Neural progenitor cell (in vitro differentiated cells): ENCODE results near the gene ZNF521. TPM values are rescaled to one million over a fixed set of nuclear protein-coding genes. Genes with fewer than 3 reads are reported as not detected.
A peak's percentile ranks its signal among the peaks of the same experiment; 100 is the strongest.

ENCODE experiments used
- DNase-seq: peaks from one replicate; pipeline ENCODE4 v3.0.0-alpha.2; 2016; ENCODE audit warnings: low spot score
- H2AFZ ChIP-seq: fragments of 200-600 bp; sonication (generic); replicated peaks from 2 replicates; pipeline ENCODE4 v1.6.1; 2016; ENCODE audit warnings: antibody characterized with exemption
- H3F3A ChIP-seq: fragments of 200-600 bp; sonication (generic); 2 replicates; pipeline ENCODE4 v1.6.1; 2016; ENCODE audit warnings: antibody characterized with exemption, low read depth
- H3K27ac ChIP-seq: fragments of 200-600 bp; sonication (generic); 2 replicates; pipeline ENCODE4 v1.5.1; 2016; ENCODE audit warnings: mild to moderate bottlenecking
- H3K27me3 ChIP-seq: fragments of 200-600 bp; sonication (generic); 2 replicates; pipeline ENCODE4 v1.6.1; 2016; ENCODE audit warnings: mild to moderate bottlenecking, moderate library complexity
- H3K36me3 ChIP-seq: fragments of 200-600 bp; sonication (generic); 2 replicates; pipeline ENCODE4 v1.5.1; 2016
- H3K4me1 ChIP-seq: fragments of 200-600 bp; sonication (generic); 2 replicates; pipeline ENCODE4 v1.6.1; 2016; ENCODE audit warnings: mixed run types
- H3K4me2 ChIP-seq: fragments of 200-600 bp; sonication (generic); 2 replicates; pipeline ENCODE4 v1.6.1; 2016
- H3K4me3 ChIP-seq: fragments of 200-600 bp; sonication (generic); 2 replicates; pipeline ENCODE4 v1.5.1; 2016
- H3K79me2 ChIP-seq: fragments of 200-600 bp; sonication (generic); 2 replicates; pipeline ENCODE4 v1.6.1; 2016; ENCODE audit warnings: low read depth
- H3K9ac ChIP-seq: fragments of 200-600 bp; sonication (generic); 2 replicates; pipeline ENCODE4 v1.6.1; 2016
- H3K9me3 ChIP-seq: fragments of 200-600 bp; sonication (generic); 2 replicates; pipeline ENCODE4 v1.5.1; 2016; ENCODE audit warnings: low read depth
- H4K20me1 ChIP-seq: fragments of 200-600 bp; sonication (generic); 2 replicates; pipeline ENCODE4 v1.6.1; 2016; ENCODE audit warnings: low read depth
- H3K27ac Mint-ChIP-seq: 3 replicates; pipeline ENCODE4 v1.8.0; 2021; ENCODE audit warnings: mixed read lengths
- H3K27me3 Mint-ChIP-seq: 2 replicates; pipeline ENCODE4 v1.8.0; 2022; ENCODE audit warnings: low read depth, mild to moderate bottlenecking, inconsistent platforms, moderate library complexity, mixed read lengths; ENCODE audit not compliant: insufficient read depth
- H3K36me3 Mint-ChIP-seq: 3 replicates; pipeline ENCODE4 v1.8.0; 2021; ENCODE audit warnings: mixed read lengths
- H3K4me1 Mint-ChIP-seq: 3 replicates; pipeline ENCODE4 v1.8.0; 2021; ENCODE audit warnings: mixed read lengths
- H3K4me3 Mint-ChIP-seq: 3 replicates; pipeline ENCODE4 v1.8.0; 2021; ENCODE audit warnings: mild to moderate bottlenecking, moderate library complexity, mixed read lengths
- H3K9me3 Mint-ChIP-seq: 3 replicates; pipeline ENCODE4 v1.8.0; 2020; ENCODE audit warnings: mixed read lengths
- CTCF ChIP-seq: fragments of 200-600 bp; sonication (generic); IDR thresholded peaks from 2 replicates; pipeline ENCODE4 v1.5.1; 2017; ENCODE audit warnings: antibody characterized with exemption, mild to moderate bottlenecking
- EZH2 ChIP-seq: fragments of 200-600 bp; sonication (generic); IDR thresholded peaks from 2 replicates; pipeline ENCODE4 v1.6.1; 2017; ENCODE audit warnings: antibody characterized with exemption, mild to moderate bottlenecking, moderate library complexity
- EZH2phosphoT487 ChIP-seq: fragments of 200-600 bp; sonication (generic); IDR thresholded peaks from 2 replicates; pipeline ENCODE4 v1.6.1; 2017; ENCODE audit warnings: antibody characterized with exemption
- total RNA-seq: library from RNA; depleted of rRNA; stranded (reverse); fragments of >200 nt; gene quantifications from 2 replicates; pipeline ENCODE4 v1.2.3, GENCODE V29; 2015; ENCODE audit warnings: low replicate concordance

ZNF521 gene
- total RNA-seq, 1 donor from 2014 or later, result 136 TPM

DNA sequence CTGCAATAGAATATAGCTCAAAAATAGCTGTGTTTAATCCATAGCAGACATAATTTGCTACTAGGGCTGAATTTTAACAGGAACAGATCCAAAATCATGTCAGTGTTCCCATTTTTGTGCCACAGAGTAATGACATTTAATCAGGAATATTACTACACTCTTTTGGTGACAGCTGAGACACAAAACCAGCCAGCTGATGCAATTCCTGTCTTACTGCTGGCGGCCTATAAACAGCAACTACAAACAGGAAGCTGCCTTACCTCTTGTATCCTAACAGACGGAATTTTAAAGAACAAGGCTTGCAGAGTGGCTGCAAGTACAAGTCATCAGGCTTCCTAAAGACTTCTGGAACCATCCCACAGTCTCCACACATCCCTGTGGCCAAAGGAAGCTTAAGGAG lies 218.1 kb downstream of the ZNF521 start:
- Histone ChIP-seq H3K27me3 (no peaks in the 10 kb centered on the region), H3K36me3 (peaks cover 10% of the 10 kb centered on the region), H3K9me3 (no peaks in the 10 kb centered on the region), H3F3A (no peaks in the 10 kb centered on the region), H3K27ac (no peak overlapping the region), H3K4me2 (no peak overlapping the region), H4K20me1 (peaks cover 82% of the 10 kb centered on the region), H2AFZ (no peak overlapping the region), H3K4me3 (no peak overlapping the region), H3K79me2 (peaks cover 67% of the 10 kb centered on the region), H3K9ac (no peak overlapping the region), H3K4me1 (peaks cover 34% of the 10 kb centered on the region)
- Mint-ChIP-seq H3K4me1 (peaks cover 38% of the 10 kb centered on the region), H3K27me3 (no peaks in the 10 kb centered on the region), H3K27ac (no peak overlapping the region), H3K9me3 (no peaks in the 10 kb centered on the region), H3K36me3 (peaks cover 44% of the 10 kb centered on the region), H3K4me3 (no peak overlapping the region)
- no peak for TF ChIP-seq EZH2
- no peak for TF ChIP-seq CTCF
- TF ChIP-seq EZH2phosphoT487, result no peak
- no peak for DNase-seq

GRCh38 chr18:25132786-25133496 lies 219.0 kb downstream of the ZNF521 start:
- Histone ChIP-seq H3F3A (no peaks in the 10 kb centered on the region), H3K36me3 (peaks cover 10% of the 10 kb centered on the region)

GRCh38 chr18:25126751-25127150 lies 225.2 kb downstream of the ZNF521 start:
- Histone ChIP-seq H4K20me1 (peaks cover 71% of the 10 kb centered on the region), H3K79me2 (peaks cover 36% of the 10 kb centered on the region), H3K9ac (no peak overlapping the region), H3K4me2 (no peak overlapping the region), H3F3A (peaks cover 17% of the 10 kb centered on the region), H3K36me3 (peaks cover 5% of the 10 kb centered on the region), H3K9me3 (no peaks in the 10 kb centered on the region), H3K4me1 (no peaks in the 10 kb centered on the region), H2AFZ (no peak overlapping the region), H3K27ac (no peak overlapping the region), H3K27me3 (no peaks in the 10 kb centered on the region), H3K4me3 (no peak overlapping the region)
- H3K9me3 Mint-ChIP-seq, result peaks cover 6% of the 10 kb centered on the region
- H3K27ac Mint-ChIP-seq, result no peak overlapping the region
- H3K4me3 Mint-ChIP-seq, result no peak overlapping the region
- peaks cover 5% of the 10 kb centered on the region for H3K4me1 Mint-ChIP-seq
- peaks cover 47% of the 10 kb centered on the region for H3K36me3 Mint-ChIP-seq
- no peak for DNase-seq
- no peaks in the 10 kb centered on the region for H3K27me3 Mint-ChIP-seq
- no peak for TF ChIP-seq EZH2phosphoT487
- no peak for TF ChIP-seq EZH2

More at GRCh38 chr18:25132786-25133496, 219.0 kb downstream of the ZNF521 start:
- DNase-seq, result no peak
- Mint-ChIP-seq H3K4me3 (no peak overlapping the region), H3K27ac (no peak overlapping the region), H3K27me3 (no peaks in the 10 kb centered on the region), H3K9me3 (no peaks in the 10 kb centered on the region), H3K4me1 (peaks cover 30% of the 10 kb centered on the region), H3K36me3 (peaks cover 47% of the 10 kb centered on the region)
- TF ChIP-seq EZH2phosphoT487 (no peak), EZH2 (no peak), CTCF (no peak)
- Histone ChIP-seq H3K4me2 (no peak overlapping the region), H3K27me3 (no peaks in the 10 kb centered on the region), H3K9ac (no peak overlapping the region), H3K4me3 (no peak overlapping the region), H4K20me1 (peaks cover 82% of the 10 kb centered on the region), H3K4me1 (peaks cover 24% of the 10 kb centered on the region), H2AFZ (no peak overlapping the region), H3K79me2 (peaks cover 66% of the 10 kb centered on the region), H3K9me3 (no peaks in the 10 kb centered on the region), H3K27ac (no peak overlapping the region)

DNA sequence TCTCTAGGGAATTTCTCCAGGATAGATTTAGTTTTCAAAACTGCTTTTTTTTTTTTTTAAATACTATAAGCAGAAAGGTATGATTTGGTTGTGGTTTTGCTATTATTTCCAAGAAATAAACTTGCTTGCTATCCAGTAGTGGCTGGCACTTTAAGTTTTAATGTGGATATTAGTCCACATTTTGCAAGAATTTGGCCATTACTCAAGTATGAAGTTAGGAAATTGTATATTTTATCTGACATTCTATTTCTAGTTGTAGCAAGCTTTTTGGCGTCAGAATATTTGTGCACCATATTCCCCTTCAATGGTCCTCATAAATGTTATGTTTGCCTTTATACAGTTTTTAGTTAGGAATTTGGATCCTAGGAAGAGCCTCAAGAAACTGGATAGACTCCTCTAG lies 226.3 kb downstream of the ZNF521 start:
- no peak overlapping the region for H3K4me2 ChIP-seq
- peaks cover 39% of the 10 kb centered on the region for H3K79me2 ChIP-seq
- DNase-seq, result no peak
- H3K4me1 ChIP-seq, result no peaks in the 10 kb centered on the region
- no peaks in the 10 kb centered on the region for H3K9me3 ChIP-seq
- peaks cover 5% of the 10 kb centered on the region for H3K4me1 Mint-ChIP-seq
- no peak overlapping the region for H3K4me3 Mint-ChIP-seq
- H3K36me3 ChIP-seq, result no peaks in the 10 kb centered on the region
- H4K20me1 ChIP-seq, result peaks cover 65% of the 10 kb centered on the region
- H3K9me3 Mint-ChIP-seq, result peaks cover 16% of the 10 kb centered on the region
- peaks cover 17% of the 10 kb centered on the region for H3F3A ChIP-seq
- TF ChIP-seq EZH2 (no peak), EZH2phosphoT487 (no peak), CTCF (no peak)
- H3K4me3 ChIP-seq, result no peak overlapping the region
- no peak overlapping the region for H2AFZ ChIP-seq
- no peaks in the 10 kb centered on the region for H3K27me3 ChIP-seq
- H3K27ac Mint-ChIP-seq, result peak overlapping the region; percentile 10
- peaks cover 45% of the 10 kb centered on the region for H3K36me3 Mint-ChIP-seq
- no peak overlapping the region for H3K27ac ChIP-seq
- no peak overlapping the region for H3K9ac ChIP-seq
- H3K27me3 Mint-ChIP-seq, result no peaks in the 10 kb centered on the region
